Measurements from ENCODE around the gene TSR1. TPM values are rescaled to one million over a fixed set of nuclear protein-coding genes. Genes with fewer than 3 reads are reported as not detected.

Gene TSR1
- total and polyA plus RNA-seq, 7 donors: 31.0 to 64.2 (median 50.9) TPM

GRCh38 chr17:2366747-2367494, 30.7 kb upstream of the TSR1 start:
- H3K9me3 ChIP-seq: no peaks in the 10 kb centered on the region
- intact Hi-C loops (cut with DNase I): loop anchor here in 1 of 2 donors (10.0 kb wide), 1 partner anchor 48 kb away; no protein-coding TSS in a partner anchor
- ATAC-seq: no peak
- peaks cover 0 to 48% of the 10 kb centered on the region in 2 donors for H3K36me3 ChIP-seq (ENCODE audit: insufficient read depth in 1 of 2, low read depth in 1 of 2)
- H3K4me1 ChIP-seq: peaks cover 21% of the 10 kb centered on the region
- TF ChIP-seq CTCF (IDR thresholded peaks at IDR 0.05): no peak
- H3K27ac ChIP-seq: no peak overlapping the region
- H3K4me3 ChIP-seq: no peak overlapping the region
- DNase-seq: no peak
- H3K27me3 ChIP-seq (ENCODE audit: insufficient read depth in 3 of 3, low read length in 2 of 3): no peaks in the 10 kb centered on the region
- WGBS, 3 donors: 89% methylated on average over 26 of the region's 26 CpGs

GRCh38 chr17:2365132-2365531, 28.9 kb upstream of the TSR1 start:
- peak in 1 of 4 donors; percentile 1 for ATAC-seq
- Histone ChIP-seq H3K27ac (no peak overlapping the region), H3K4me1 (peaks cover 21% of the 10 kb centered on the region), H3K4me3 (no peak overlapping the region), H3K9me3 (no peaks in the 10 kb centered on the region), H3K27me3 (ENCODE audit: insufficient read depth in 3 of 3, low read length in 2 of 3) (no peaks in the 10 kb centered on the region), H3K36me3 (ENCODE audit: insufficient read depth in 1 of 2, low read depth in 1 of 2) (peaks cover 0 to 43% of the 10 kb centered on the region in 2 donors)
- TF ChIP-seq CTCF (IDR thresholded peaks at IDR 0.05): no peak
- DNase-seq: no peak
- WGBS, 3 donors: 95 to 96% (median 95%) methylated on average over 20 of the region's 20 CpGs
- intact Hi-C loops (cut with DNase I): loop anchor here in 1 of 2 donors (10.0 kb wide), 1 partner anchor 50 kb away; no protein-coding TSS in a partner anchor

GRCh38 chr17:2364763-2365116, 28.5 kb upstream of the TSR1 start:
- DNase-seq: no peak
- peaks cover 21% of the 10 kb centered on the region for H3K4me1 ChIP-seq
- peak overlapping the region; percentile 61 for H3K27ac ChIP-seq
- no peak for ATAC-seq
- intact Hi-C loops (cut with DNase I): loop anchor here in 1 of 2 donors (10.0 kb wide), 1 partner anchor 50 kb away; no protein-coding TSS in a partner anchor
- no peak overlapping the region for H3K4me3 ChIP-seq
- H3K9me3 ChIP-seq: no peaks in the 10 kb centered on the region
- WGBS, 3 donors: 60 to 71% (median 64%) methylated on average over 12 of the region's 12 CpGs
- peaks cover 0 to 43% of the 10 kb centered on the region in 2 donors for H3K36me3 ChIP-seq (ENCODE audit: insufficient read depth in 1 of 2, low read depth in 1 of 2)
- no peak for TF ChIP-seq CTCF (IDR thresholded peaks at IDR 0.05)
- no peaks in the 10 kb centered on the region for H3K27me3 ChIP-seq (ENCODE audit: insufficient read depth in 3 of 3, low read length in 2 of 3)

- no peaks in the 10 kb centered on the region for H3K27me3 ChIP-seq (ENCODE audit: insufficient read depth in 3 of 3, low read length in 2 of 3)
- intact Hi-C loops (cut with DNase I): loop anchor here in 1 of 2 donors (10.0 kb wide), 1 partner anchor 51 kb away; no protein-coding TSS in a partner anchor
- no peaks in the 10 kb centered on the region for H3K9me3 ChIP-seq
- peak overlapping the region; percentile 61 for H3K27ac ChIP-seq
- DNase-seq (peak; percentile 62 to 91), ATAC-seq (peak; percentile 90 to 95 (median 92))
- H3K4me1 ChIP-seq: peaks cover 21% of the 10 kb centered on the region
- no peak for TF ChIP-seq CTCF (IDR thresholded peaks at IDR 0.05)
- H3K4me3 ChIP-seq: no peak overlapping the region
- peaks cover 0 to 43% of the 10 kb centered on the region in 2 donors for H3K36me3 ChIP-seq (ENCODE audit: insufficient read depth in 1 of 2, low read depth in 1 of 2)
- 30 to 38% (median 33%) methylated on average over 24 to 26 of the region's 26 CpGs for WGBS, 3 donors
Measured at GRCh38 chr17:2363851-2364762, 27.9 kb upstream of the TSR1 start.
